ENCODE results near the gene IVD. TPM values are rescaled to one million over a fixed set of nuclear protein-coding genes. Genes with fewer than 3 reads are reported as not detected.
A peak's percentile ranks its signal among the peaks of the same experiment; 100 is the strongest.

IVD gene
- total RNA-seq, 4 donors from 2014 or later = 27.4 to 34.1 (median 29.1) TPM

DNA sequence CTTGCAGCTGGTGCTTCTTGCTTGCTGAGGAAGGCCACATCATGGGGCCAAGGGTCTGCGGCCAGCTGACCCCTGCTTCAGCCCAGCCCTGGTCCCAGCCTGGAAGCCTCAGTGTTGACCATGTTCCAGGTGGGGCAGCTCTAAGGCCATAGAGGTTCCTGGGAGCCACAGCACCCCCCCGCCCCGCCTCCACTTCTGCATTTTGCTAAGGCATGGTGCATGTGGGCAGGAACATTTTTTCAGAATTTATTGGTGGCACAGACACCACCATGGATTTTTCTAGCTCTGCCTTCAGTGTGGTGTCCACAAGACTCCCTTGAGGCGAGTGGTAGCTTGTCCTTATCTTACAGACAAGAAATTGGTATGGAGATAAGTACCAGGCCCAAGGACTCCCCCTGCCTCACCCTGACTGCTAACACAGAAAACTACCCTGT lies 63.3 kb downstream of the IVD start:
- TF ChIP-seq POLR2A (IDR thresholded peaks at IDR 0.05) = no peak
- TF ChIP-seq, protein P1, sequence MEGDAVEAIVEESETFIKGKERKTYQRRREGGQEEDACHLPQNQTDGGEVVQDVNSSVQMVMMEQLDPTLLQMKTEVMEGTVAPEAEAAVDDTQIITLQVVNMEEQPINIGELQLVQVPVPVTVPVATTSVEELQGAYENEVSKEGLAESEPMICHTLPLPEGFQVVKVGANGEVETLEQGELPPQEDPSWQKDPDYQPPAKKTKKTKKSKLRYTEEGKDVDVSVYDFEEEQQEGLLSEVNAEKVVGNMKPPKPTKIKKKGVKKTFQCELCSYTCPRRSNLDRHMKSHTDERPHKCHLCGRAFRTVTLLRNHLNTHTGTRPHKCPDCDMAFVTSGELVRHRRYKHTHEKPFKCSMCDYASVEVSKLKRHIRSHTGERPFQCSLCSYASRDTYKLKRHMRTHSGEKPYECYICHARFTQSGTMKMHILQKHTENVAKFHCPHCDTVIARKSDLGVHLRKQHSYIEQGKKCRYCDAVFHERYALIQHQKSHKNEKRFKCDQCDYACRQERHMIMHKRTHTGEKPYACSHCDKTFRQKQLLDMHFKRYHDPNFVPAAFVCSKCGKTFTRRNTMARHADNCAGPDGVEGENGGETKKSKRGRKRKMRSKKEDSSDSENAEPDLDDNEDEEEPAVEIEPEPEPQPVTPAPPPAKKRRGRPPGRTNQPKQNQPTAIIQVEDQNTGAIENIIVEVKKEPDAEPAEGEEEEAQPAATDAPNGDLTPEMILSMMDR (IDR thresholded peaks at IDR 0.05 in 4 of 5, conservative IDR thresholded peaks at IDR 0.05 in 1 of 5) = no peak
- ATAC-seq (no peak), DNase-seq (no peak)
- no peak overlapping the region for H3K27ac ChIP-seq
- no peaks in the 10 kb centered on the region for H3K9me3 ChIP-seq
- intact Hi-C loops (cut with DNase I; ENCODE audit: low total_unique reads) = no loop called here
- H3K4me3 ChIP-seq = no peak overlapping the region
- peaks cover 0 to 26% of the 10 kb centered on the region in 2 donors for H3K36me3 ChIP-seq
- in situ Hi-C loops (cut with MboI; ENCODE audit: low sequenced_read_pairs in 4 of 4) = no loop called here
- peaks cover 4 to 11% of the 10 kb centered on the region in 2 donors for H3K4me1 ChIP-seq
- no peaks in the 10 kb centered on the region for H3K27me3 ChIP-seq

- no peak for ATAC-seq
- intact Hi-C loops (cut with DNase I; ENCODE audit: low total_unique reads) = loop anchor here (2.0 kb wide), 2 partner anchors 29 to 37 kb away; partner anchors contain the start of gene BAHD1
Measured at GRCh38 chr15:40469776-40470390, 64.3 kb downstream of the IVD start.

GRCh38 chr15:40470423-40471104 lies 65.0 kb downstream of the IVD start, which contains the start of gene CHST14:
TSS of gene CHST14 (plus strand) at chr15:40470984. CDS start at chr15:40471214, 230 bp downstream.
- H3K4me3 ChIP-seq = peak within 1 kb of the TSS; percentile 73 to 87 (median 80)
- intact Hi-C loops (cut with DNase I; ENCODE audit: low total_unique reads) = loop anchor here (2.0 kb wide), 2 partner anchors 30 to 36 kb away; partner anchors contain the start of gene BAHD1
- no peaks in the 10 kb centered on the region for H3K27me3 ChIP-seq
- peaks cover 4 to 11% of the 10 kb centered on the region in 2 donors for H3K4me1 ChIP-seq
- peak within 1 kb of the TSS; percentile 73 to 79 (median 78) for H3K27ac ChIP-seq
- H3K9me3 ChIP-seq = no peaks in the 10 kb centered on the region
- TF ChIP-seq, protein P1 (IDR thresholded peaks at IDR 0.05 in 4 of 5, conservative IDR thresholded peaks at IDR 0.05 in 1 of 5) = no peak
- TF ChIP-seq POLR2A (IDR thresholded peaks at IDR 0.05) = peak in 1 of 2 donors; percentile 7
- peak in 1 of 2 donors; percentile 27 for DNase-seq
- in situ Hi-C loops (cut with MboI; ENCODE audit: low sequenced_read_pairs in 4 of 4) = no loop called here
- ATAC-seq = peak; percentile 62 to 75
- peaks cover 0 to 9% of the 10 kb centered on the region in 2 donors for H3K36me3 ChIP-seq

More at GRCh38 chr15:40469776-40470390, 64.3 kb downstream of the IVD start:
- H3K4me1 ChIP-seq = peaks cover 4 to 11% of the 10 kb centered on the region in 2 donors
- H3K36me3 ChIP-seq = peaks cover 0 to 16% of the 10 kb centered on the region in 2 donors
- DNase-seq = no peak
- H3K4me3 ChIP-seq = peak overlapping the region; percentile 73 to 87 (median 80)
- H3K27ac ChIP-seq = peak overlapping the region; percentile 73 to 79 (median 78)
- no peaks in the 10 kb centered on the region for H3K27me3 ChIP-seq
- no peak for TF ChIP-seq POLR2A (IDR thresholded peaks at IDR 0.05)
- TF ChIP-seq, protein P1 (IDR thresholded peaks at IDR 0.05 in 4 of 5, conservative IDR thresholded peaks at IDR 0.05 in 1 of 5) = no peak
- in situ Hi-C loops (cut with MboI; ENCODE audit: low sequenced_read_pairs in 4 of 4) = no loop called here
- no peaks in the 10 kb centered on the region for H3K9me3 ChIP-seq

Other genes with a start within 250 kb of the IVD start
- gene BUB1B, start 244.7 kb upstream of the IVD start, total RNA-seq = 1 to 10 TPM in 1 of 4 donors, under 1 TPM in 1, not detected in 2; 0.51 to 1.8 TPM
- 1 to 10 TPM in 3 of 4 donors, not detected in 1; 1.4 to 2.2 (median 1.5) TPM for gene PAK6, start 166.7 kb upstream of the IVD start, total RNA-seq
- gene ANKRD63, start 122.7 kb upstream of the IVD start, total RNA-seq = not detected
- gene PLCB2, start 97.9 kb upstream of the IVD start, total RNA-seq = 1 to 10 TPM in 2 of 4 donors, under 1 TPM in 1, not detected in 1; 0.72 to 2.0 (median 1.4) TPM
- 10 to 100 TPM; 17.2 to 28.1 (median 17.7) TPM for gene INAFM2, start 82.1 kb upstream of the IVD start, total RNA-seq
- 10 to 100 TPM; 14.4 to 55.1 (median 20.5) TPM for gene CCDC9B, start 64.9 kb upstream of the IVD start, total RNA-seq
- 10 to 100 TPM in 1 of 4 donors, not detected in 3; 12.1 TPM for gene PHGR1, start 54.8 kb upstream of the IVD start, total RNA-seq
- gene DISP2, start 47.6 kb upstream of the IVD start, total RNA-seq = under 1 TPM; 0.02 to 0.12 (median 0.06) TPM
- 10 to 100 TPM; 10.8 to 30.9 (median 22.1) TPM for gene KNSTRN, start 23.1 kb upstream of the IVD start, total RNA-seq
- 10 to 100 TPM in 3 of 4 donors, 1 to 10 TPM in 1; 8.8 to 27.4 (median 13.5) TPM for gene BAHD1, start 35.2 kb downstream of the IVD start, total RNA-seq
- 1 to 10 TPM; 3.0 to 5.2 (median 3.9) TPM for gene CHST14, start 65.2 kb downstream of the IVD start, total RNA-seq
- gene CCDC32, start 159.2 kb downstream of the IVD start, total RNA-seq = 10 to 100 TPM; 11.9 to 24.2 (median 17.2) TPM
- 1 to 10 TPM; 4.5 to 9.1 (median 6.5) TPM for gene RPUSD2, start 163.5 kb downstream of the IVD start, total RNA-seq
- gene KNL1, start 188.5 kb downstream of the IVD start, total RNA-seq = under 1 TPM in 3 of 4 donors, not detected in 1; 0.10 to 0.33 (median 0.33) TPM